HL-60/S4 (cell line): ENCODE results near the gene TLN1.

Experiments
- in situ Hi-C: fragments of 300-500 bp; cut with MboI; formaldehyde crosslinking; loops from 2 replicates; pipeline ENCODE4 v1.14.3; 2022; ENCODE audit warnings: low sequenced_read_pairs

TLN1 gene

DNA sequence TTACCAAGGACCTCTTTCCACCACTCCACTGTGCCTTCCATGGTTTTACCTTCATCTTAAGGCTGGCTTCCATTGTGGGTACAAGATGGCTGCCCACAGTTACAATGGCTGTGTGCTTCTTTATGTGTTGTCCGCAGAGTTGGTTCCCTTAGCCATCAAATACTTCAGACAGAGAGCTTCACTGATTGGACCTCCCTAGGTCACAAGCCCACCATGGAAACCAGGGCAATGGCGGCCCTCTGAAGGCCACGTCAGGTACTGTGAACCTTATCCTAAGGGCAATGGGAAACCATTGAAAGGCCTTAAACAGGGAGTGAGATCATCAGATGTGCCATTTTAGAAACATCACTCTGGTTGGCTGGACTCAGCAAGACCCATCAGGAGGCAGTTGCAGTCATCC lies 64.1 kb downstream of the TLN1 start:
- in situ Hi-C loops, result no loop called here

GRCh38 chr9:35666549-35666948 lies 65.4 kb downstream of the TLN1 start:
- in situ Hi-C loops, result no loop called here

- in situ Hi-C loops, result no loop called here
Observed at GRCh38 chr9:35666045-35666444, 66.0 kb downstream of the TLN1 start.

GRCh38 chr9:35665471-35665818 lies 66.5 kb downstream of the TLN1 start:
- in situ Hi-C loops, result no loop called here

- in situ Hi-C loops, result no loop called here
Observed at GRCh38 chr9:35664531-35665470, 67.2 kb downstream of the TLN1 start, which contains the start of gene ARHGEF39. Gene ARHGEF39, minus strand, starts transcription at chr9:35665195. Its CDS starts 26 bp downstream, at chr9:35665169.

- in situ Hi-C loops, result no loop called here
Observed at GRCh38 chr9:35662437-35662836, 69.6 kb downstream of the TLN1 start.

DNA sequence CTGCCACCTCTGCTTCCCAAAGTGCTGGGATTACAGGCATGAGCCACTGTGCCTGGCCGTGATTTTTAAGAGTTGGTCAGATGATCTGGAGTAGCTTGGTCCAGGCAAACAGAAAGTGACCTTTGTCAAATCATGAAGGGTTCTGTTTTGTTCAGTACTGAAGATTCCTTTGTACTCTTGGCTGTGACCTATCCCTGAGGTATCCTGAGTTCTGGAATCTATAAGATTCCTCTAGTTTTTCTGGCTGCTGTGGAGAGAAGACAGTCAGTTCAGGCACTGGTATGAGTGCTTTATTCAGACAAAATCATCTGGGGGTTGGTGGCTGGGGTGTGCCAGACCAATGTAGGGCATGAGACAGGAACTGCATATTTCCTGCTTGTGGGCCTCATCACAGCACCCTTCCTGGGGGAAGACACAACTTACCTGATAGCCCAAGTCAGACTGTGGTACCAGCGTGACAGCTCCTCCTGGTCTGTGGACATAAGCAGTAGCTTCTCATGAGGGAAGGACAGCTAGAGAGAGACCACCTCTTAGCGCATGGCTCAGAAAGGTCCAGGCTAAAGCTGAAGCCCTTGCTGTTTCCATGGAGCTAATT lies 70.1 kb downstream of the TLN1 start:
- in situ Hi-C loops, result no loop called here

- in situ Hi-C loops, result no loop called here
Observed at GRCh38 chr9:35660966-35661415, 71.0 kb downstream of the TLN1 start.

- in situ Hi-C loops, result loop anchor here (5.0 kb wide), 1 partner anchor 68 kb away; no protein-coding TSS in a partner anchor
Observed at GRCh38 chr9:35659340-35659739, 72.7 kb downstream of the TLN1 start.

DNA sequence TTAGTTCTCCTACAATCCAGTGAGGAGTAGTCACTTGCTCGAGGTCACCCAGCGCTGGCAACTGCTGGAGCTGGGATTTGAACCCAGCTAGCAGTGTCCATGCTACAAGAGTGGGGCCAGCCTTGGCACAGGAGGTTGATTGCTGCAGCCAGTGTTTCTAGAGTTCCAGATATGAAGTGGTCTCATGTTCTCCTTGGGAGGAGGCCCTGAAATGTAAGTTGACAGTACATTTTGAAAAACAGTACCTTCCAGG lies 73.1 kb downstream of the TLN1 start:
- in situ Hi-C loops, result loop anchor here (5.0 kb wide), 1 partner anchor 68 kb away; no protein-coding TSS in a partner anchor

GRCh38 chr9:35658137-35658967 lies 73.6 kb downstream of the TLN1 start, which contains the start of gene CCDC107:
Gene CCDC107, plus strand, starts transcription at chr9:35658292. Its CDS starts 88 bp downstream, at chr9:35658380.
- in situ Hi-C loops, result loop anchor here (5.0 kb wide), 1 partner anchor 69 kb away; no protein-coding TSS in a partner anchor

GRCh38 chr9:35657546-35658136 lies 74.4 kb downstream of the TLN1 start, which contains the start of gene RMRP:
Gene RMRP, minus strand, starts transcription at chr9:35658019.
- in situ Hi-C loops, result loop anchor here (5.0 kb wide), 1 partner anchor 70 kb away; no protein-coding TSS in a partner anchor

DNA sequence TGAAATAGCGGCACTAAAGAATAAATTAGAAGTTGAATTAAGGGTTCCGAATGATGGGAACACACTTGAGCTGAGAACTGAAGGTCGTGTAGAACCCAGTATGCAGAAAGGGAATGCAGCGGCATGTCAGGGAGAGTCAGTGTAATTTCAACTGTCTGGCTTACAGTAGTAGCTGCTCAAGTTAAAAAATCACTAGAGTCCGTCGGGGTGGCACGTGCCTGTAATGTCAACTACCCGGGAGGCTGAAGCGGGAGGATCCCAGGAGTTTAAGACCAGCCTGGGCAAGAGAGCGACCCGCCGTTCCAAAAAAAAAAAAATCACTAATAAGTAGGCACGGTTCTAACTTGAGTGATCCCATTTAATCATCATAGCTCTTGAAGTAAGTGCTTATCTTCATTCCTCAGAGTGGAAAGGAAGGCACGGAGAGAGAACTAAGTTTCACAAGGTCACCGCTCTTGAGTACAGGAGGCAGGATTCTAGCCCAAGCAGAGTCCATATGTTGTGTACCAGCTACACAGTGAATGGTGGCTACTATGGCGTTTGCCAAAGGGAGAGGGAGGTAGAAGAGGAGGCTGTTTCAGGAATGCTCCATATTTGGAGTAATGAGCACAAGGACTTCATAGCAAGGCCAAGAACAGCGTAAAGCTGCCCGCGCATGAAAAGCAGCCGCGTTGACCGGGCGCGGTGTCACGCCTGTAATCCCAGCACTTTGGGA lies 75.0 kb downstream of the TLN1 start:
- in situ Hi-C loops, result loop anchor here (5.0 kb wide), 1 partner anchor 70 kb away; no protein-coding TSS in a partner anchor

GRCh38 chr9:35656348-35656747 lies 75.6 kb downstream of the TLN1 start:
- in situ Hi-C loops, result loop anchor here (5.0 kb wide), 1 partner anchor 71 kb away; no protein-coding TSS in a partner anchor

- in situ Hi-C loops, result no loop called here
Observed at GRCh38 chr9:35653611-35654010, 78.4 kb downstream of the TLN1 start.

DNA sequence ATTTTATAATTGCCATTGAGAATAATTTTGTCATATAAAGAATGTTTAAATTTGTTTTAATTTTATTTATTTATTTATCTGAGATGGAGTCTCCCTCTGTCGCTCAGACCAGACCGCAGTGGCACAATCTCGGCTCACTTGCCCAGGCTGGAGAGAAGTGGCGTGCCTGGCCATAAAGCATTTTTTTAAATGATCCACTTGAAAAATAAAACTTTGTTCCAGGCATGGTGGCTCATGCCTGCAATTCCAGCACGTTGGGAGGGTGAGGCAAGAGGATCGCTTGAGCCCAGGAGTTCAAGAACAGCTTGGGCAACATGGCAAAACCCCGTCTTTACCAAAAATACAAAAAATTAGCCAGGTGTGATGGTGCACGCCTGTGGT lies 79.2 kb downstream of the TLN1 start:
- in situ Hi-C loops, result no loop called here

GRCh38 chr9:35651956-35652828 lies 79.8 kb downstream of the TLN1 start:
- in situ Hi-C loops, result no loop called here

- in situ Hi-C loops, result no loop called here
Observed at GRCh38 chr9:35650341-35651158, 81.4 kb downstream of the TLN1 start, which contains the start of gene SIT1. Gene SIT1, minus strand, starts transcription at chr9:35650931. Its CDS starts 78 bp downstream, at chr9:35650853.
